HG03469 (cell line): ENCODE measurements around the gene NRTN.
A peak's percentile ranks its signal among the peaks of the same experiment; 100 is the strongest.

Experiments
- ATAC-seq: cut with Tn5 transposase; IDR thresholded peaks from one replicate; pipeline ENCODE4 v1.9.1; 2021; ENCODE audit warnings: mild to moderate bottlenecking, moderate library complexity, moderate number of reproducible peaks; ENCODE audit not compliant: unreplicated experiment

Gene NRTN

GRCh38 chr19:5811117-5811516 lies 6.2 kb downstream of the NRTN start:
- no peak for ATAC-seq

- no peak for ATAC-seq
Observed at GRCh38 chr19:5814123-5814851, 9.4 kb downstream of the NRTN start.

- ATAC-seq, result no peak
Observed at GRCh38 chr19:5814852-5815246, 10.0 kb downstream of the NRTN start.

GRCh38 chr19:5817218-5817617 lies 12.4 kb downstream of the NRTN start:
- no peak for ATAC-seq

- ATAC-seq, result no peak
Observed at GRCh38 chr19:5818594-5818993, 13.7 kb downstream of the NRTN start.

GRCh38 chr19:5820785-5821184 lies 15.9 kb downstream of the NRTN start:
- no peak for ATAC-seq

GRCh38 chr19:5821521-5822180 lies 16.8 kb downstream of the NRTN start:
- no peak for ATAC-seq

GRCh38 chr19:5822181-5822844 lies 17.4 kb downstream of the NRTN start:
- ATAC-seq, result no peak

GRCh38 chr19:5823579-5824281 lies 18.9 kb downstream of the NRTN start:
- ATAC-seq, result no peak

- no peak for ATAC-seq
Observed at GRCh38 chr19:5824751-5825150, 19.9 kb downstream of the NRTN start.

- no peak for ATAC-seq
Observed at GRCh38 chr19:5825178-5825577, 20.3 kb downstream of the NRTN start.

- ATAC-seq, result no peak
Observed at GRCh38 chr19:5826531-5827341, 21.9 kb downstream of the NRTN start.

- no peak for ATAC-seq
Observed at GRCh38 chr19:5827342-5827890, 22.5 kb downstream of the NRTN start.

- ATAC-seq, result peak; percentile 44
Observed at GRCh38 chr19:5827891-5828660, 23.2 kb downstream of the NRTN start.

GRCh38 chr19:5828661-5829566 lies 24.0 kb downstream of the NRTN start:
- ATAC-seq, result no peak

GRCh38 chr19:5829567-5830310 lies 24.9 kb downstream of the NRTN start:
- no peak for ATAC-seq

GRCh38 chr19:5831159-5831558 lies 26.3 kb downstream of the NRTN start:
- no peak for ATAC-seq

GRCh38 chr19:5832061-5832460 lies 27.2 kb downstream of the NRTN start:
- no peak for ATAC-seq
